GM19463 (cell line): ENCODE data around the gene MAPK8IP3.
A peak's percentile ranks its signal among the peaks of the same experiment; 100 is the strongest.

ENCODE experiments used
- ATAC-seq: cut with Tn5 transposase; IDR thresholded peaks from one replicate; pipeline ENCODE4 v1.9.1; 2021; ENCODE audit warnings: mild to moderate bottlenecking, moderate library complexity; ENCODE audit not compliant: unreplicated experiment

The MAPK8IP3 gene

DNA sequence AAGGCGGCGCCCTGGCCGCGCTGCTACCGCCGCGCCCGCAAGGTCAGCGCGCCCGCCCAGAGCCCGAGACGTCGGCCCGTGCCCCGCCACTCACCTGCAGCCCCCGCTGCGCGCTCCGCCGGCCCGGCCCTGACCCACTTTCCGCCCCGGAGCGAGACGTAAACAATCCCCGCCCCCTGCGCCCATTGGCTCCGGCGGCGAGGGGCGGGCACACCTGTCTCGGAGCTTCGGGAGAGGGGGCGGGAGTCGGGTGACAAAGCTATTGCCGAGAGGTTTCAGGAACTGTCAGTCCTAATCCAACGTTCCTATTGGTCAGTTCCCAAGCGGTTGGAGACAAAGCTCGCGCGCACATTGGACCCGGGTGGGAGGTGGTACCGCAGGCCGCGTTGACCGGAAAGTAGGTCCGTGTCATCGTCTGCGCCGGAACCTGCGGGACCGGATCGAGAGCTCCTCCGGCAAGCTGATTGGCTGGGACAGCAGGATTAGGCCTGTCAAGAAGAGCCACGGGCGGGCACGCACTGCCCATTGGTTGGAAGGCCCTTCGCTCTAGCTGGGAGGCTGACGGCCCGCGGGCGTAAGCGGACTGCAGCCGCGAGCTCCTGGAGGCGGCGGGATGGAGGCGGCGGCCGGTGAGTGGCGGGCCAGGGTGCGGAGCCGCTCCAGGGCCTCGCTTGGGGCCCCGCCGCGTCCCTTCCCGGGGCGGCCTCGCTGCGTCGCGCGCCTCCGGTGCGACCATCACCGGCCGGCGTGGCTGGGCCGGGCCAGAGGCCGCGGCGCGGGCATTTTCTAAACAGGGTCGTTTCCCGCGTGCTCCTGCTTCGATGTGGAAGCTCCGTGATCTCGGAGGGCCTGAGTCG is 76.6 kb downstream of the MAPK8IP3 start, which contains the start of the genes NUBP2 and SPSB3:
Gene NUBP2 (plus strand): TSS at position 553 of the 857 bp plus-strand sequence. CDS start 61 bp downstream, at position 614.
Gene SPSB3 (minus strand): TSS at position 164 of the 857 bp plus-strand sequence. CDS start 1,088 bp downstream, outside the sequence.
- ATAC-seq, result peak; percentile 88

DNA sequence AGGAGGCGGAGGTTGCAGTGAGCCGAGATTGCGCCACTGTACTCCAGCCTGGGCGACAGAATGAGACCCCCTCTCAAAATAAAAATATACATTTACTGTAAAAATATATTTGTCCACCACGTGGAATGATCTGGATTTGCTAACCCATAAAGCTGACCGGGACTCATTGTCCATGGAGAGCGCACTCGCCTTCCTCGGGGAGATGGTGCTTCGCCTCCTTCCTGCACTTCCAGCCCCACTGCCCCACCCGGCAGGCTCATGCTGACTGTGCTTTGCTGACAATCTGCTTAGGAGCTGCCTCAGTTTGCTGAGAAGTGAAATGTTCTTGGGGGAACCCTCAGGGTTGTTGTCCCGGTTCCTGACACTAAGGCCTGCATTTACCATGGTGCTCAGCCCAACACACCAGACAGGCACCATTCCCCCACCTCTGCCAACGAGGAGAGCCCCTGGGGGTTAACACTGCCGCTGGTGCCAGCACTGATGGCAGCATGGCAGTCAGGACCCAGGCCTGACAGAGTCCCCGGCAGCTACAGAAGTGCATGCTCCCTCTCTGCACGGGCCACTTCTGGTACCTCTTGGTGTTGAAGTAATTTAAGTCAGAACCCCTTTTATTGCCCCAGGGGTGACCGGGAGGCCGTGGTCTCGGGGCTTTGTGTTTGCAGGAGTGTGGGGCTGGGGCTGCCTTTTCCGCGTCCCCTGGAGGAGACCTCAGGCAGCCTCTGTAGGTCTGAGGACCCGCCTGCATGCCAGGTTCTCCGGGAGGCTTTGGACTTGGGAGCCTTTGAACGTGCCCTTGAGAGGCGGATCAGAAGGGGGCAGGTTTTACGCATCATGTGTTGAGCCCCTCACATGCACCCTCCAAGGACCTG is 79.2 kb downstream of the MAPK8IP3 start:
- ATAC-seq, result no peak

- ATAC-seq, result no peak
Observed at GRCh38 chr16:1785846-1786170, 79.8 kb downstream of the MAPK8IP3 start.

DNA sequence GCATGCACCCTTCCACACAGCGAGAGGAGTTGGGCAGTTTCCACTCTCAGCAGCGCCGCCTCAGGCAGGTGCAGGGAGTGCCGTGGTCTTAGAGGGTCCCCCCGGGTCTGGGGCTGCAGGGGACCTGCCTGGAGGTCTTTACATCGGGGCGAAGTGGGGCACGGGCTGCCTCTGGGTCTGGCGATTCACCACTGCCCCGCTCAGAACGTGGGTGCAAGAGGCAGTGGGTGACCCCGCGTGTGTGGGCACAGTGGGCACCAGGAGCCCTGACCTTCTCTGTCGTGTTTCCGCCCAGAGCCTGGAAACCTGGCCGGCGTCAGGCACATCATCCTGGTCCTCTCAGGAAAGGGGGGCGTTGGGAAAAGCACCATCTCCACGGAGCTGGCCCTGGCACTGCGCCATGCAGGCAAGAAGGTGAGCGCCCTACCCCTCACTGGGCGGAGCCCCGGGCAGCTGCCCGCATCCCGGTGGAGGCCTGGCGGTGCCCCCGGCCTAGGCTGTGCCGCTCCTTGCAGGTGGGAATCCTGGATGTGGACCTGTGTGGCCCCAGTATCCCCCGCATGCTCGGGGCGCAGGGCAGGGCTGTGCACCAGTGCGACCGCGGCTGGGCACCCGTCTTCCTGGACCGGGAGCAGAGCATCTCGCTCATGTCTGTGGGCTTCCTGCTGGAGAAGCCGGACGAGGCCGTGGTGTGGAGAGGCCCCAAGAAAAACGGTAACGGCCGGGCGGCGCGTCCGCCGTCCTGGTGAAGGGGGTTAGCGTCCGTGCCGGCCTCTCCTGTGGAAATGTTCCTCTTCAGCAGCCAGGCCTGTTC is 80.5 kb downstream of the MAPK8IP3 start:
- no peak for ATAC-seq

DNA sequence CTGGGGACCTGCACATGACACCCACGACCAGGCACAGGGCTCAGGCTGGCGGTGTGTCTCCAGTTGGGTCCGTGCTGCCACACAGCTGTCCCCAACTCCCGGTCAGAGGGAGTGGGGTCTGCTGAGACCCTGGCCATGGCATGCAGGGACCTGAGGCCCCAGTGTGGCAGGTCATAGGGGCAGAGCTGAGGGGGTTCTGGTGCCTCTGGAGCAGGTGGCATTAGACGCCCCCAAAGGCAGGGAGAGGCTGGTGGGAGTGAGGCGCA is 81.0 kb downstream of the MAPK8IP3 start:
- no peak for ATAC-seq

- ATAC-seq, result no peak
Observed at GRCh38 chr16:1787322-1788094, 81.5 kb downstream of the MAPK8IP3 start.

DNA sequence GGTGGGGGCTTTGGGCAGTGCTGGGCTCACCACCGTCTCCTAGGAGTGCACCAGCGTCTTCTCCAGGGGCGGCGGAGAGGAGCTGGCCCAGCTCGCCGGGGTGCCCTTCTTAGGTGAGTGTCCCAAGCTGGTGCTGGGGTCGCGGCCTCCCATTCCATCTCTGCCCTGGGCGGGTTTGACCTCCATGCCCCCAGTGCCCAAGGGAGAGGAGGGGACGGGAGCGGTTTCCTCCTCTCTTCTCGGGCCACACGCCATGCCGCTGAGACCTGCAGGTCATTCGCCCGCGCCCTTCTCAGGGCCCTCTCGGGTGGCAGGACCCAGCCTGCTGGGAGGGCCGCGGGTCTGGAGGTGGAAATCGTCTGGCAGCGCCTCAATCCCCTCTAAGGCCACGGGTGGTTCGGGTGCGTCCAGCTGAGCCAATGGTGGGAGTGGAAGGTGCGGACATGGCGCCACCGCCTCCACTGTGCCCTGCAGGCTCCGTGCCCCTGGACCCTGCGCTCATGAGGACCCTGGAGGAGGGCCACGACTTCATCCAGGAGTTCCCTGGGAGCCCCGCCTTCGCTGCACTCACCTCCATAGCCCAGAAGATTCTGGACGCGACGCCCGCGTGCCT is 82.2 kb downstream of the MAPK8IP3 start:
- ATAC-seq, result no peak

DNA sequence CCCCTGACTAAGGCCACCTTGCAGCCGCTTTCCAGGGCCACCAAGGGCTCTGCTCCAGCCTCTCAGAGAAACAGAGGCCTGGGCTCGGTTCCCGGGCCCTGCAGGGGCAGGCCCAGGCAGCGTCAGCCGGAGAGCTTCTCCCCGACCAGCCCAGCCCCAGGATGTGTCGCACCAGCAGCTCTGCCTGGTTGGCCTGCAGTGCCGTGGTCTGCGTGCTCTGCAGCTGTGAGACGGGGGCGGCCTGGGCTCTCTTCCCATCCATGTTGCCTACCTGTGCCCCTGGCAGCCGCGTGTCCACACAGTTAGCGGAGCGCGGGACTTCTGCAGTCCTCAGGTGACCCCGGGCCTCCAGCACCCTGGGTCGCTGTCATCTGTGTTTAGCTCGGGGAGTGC is 82.7 kb downstream of the MAPK8IP3 start:
- ATAC-seq, result no peak

DNA sequence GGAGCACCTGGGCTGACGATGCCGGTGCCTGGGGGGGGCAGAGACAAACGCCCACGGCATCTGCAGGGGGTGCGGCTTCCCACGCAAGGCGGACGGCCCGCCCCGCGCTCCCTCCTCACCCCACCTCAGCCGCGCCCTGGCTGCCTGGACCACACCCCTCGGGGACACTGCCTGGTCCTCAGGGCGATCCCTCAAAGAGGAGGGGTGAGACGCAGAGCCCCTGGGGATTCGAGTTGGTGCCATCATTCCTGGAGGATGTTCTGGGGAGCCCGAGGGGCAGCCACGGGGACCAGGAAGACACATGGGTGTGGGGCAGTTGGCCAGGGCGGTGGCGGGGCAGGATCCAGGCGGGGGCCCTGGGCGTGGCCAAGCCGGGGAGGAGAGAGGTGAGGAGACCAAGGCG is 83.6 kb downstream of the MAPK8IP3 start:
- ATAC-seq, result no peak

DNA sequence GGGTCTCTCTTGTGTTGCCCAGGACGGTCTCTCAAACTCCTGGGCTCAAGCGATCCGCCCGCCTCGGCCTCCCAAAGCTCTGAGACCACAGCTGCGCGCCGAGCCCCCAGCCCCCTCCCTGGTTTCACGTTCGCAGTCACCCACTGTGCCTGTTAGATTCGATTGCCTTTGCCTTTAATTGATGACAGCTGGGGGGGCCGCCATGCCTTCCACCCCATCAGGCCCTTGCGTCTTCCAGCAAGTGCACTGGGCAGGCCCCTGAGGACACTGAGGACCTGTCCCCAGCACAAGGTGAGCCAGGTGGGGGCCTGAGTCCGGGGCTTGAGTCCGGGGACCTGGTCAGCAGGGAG is 84.2 kb downstream of the MAPK8IP3 start:
- no peak for ATAC-seq

DNA sequence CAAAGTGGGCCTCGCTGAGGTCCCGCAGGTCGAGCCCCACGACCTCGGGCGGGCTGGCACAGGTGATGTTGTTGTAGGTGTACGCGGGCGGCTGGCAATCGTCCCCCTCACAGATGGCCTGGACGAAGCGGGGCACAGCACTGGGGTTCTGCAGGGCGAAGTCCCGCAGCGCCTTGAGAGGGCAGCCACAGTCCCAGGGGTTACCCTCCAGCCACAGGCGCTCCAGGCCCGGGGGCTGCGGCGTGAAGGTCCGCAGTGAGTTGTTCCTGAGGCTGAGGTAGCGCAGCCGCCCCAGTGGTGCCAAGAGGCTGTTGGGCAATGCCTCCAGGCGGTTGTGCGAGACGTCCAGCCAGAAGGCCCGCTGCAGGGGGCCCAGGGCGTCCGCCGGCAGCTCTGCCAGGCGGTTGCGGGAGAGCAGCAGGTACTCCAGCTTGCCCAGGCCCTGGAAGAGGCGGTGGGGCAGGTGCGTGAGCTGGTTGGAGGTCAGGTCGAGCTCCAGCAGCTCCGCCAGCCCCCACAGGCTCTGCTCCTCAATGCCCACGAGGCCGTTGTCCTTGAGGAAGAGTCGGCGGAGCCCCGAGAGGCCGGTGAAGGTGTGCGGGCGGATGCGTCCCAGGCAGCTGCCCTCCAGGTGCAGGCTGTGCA is 84.7 kb downstream of the MAPK8IP3 start:
- ATAC-seq, result no peak

DNA sequence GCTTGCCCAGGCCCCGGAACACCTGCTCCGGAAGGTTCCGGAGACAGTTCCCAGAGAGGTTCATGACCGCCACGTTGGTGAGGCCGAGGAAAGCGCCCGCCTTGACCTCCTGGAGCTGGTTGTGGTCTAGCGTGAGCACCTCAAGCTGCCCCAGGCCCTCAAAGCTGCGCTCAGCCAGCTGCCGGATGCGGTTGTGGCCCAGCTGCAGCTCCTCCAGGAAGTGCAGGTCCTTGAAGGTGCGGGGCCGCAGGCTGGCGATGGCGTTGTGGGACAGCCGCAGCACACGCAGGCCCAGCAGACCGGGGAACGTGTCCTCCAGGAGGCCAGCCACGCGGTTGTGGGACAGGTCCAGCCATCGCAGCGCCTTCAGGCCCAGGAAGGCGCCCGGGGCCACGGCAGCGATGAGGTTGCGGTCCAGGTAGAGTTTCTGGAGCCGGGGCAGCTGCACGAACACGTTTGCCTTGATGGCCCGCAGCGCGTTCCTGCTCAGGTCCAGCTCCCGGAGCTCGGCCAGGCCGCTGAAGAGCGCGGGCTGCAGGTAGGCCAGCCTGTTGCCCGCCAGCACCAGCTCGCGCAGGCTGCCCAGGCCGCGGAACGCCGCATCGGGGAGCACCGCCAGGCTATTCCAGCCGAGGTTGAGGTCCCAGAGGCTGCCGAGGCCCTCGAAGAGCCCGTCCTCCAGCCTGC is 85.4 kb downstream of the MAPK8IP3 start:
- no peak for ATAC-seq

GRCh38 chr16:1791943-1792812 is 86.2 kb downstream of the MAPK8IP3 start:
- no peak for ATAC-seq

- ATAC-seq, result no peak
Observed at GRCh38 chr16:1792836-1793577, 87.0 kb downstream of the MAPK8IP3 start.

GRCh38 chr16:1793578-1794220 is 87.7 kb downstream of the MAPK8IP3 start, which contains the start of gene IGFALS:
Gene IGFALS (minus strand): TSS chr16:1793705. CDS start chr16:1793652, 53 bp downstream.
- no peak for ATAC-seq

- no peak for ATAC-seq
Observed at GRCh38 chr16:1794221-1794871, 88.4 kb downstream of the MAPK8IP3 start.
